Fibroblast of pulmonary artery (primary cell): ENCODE data around the gene KLC4.

ENCODE experiments used
- DNase-seq: peaks from one replicate; pipeline ENCODE4 v3.0.0-alpha.2; 2010; ENCODE audit warnings: low read depth
- H3K4me3 ChIP-seq: replicated peaks from 2 replicates; pipeline ENCODE4 v1.5.1; 2011; ENCODE audit warnings: low read depth, mild to moderate bottlenecking, control low read depth, low read length, moderate library complexity
- TF ChIP-seq, protein P1 (sequence below): IDR thresholded peaks from 2 replicates; pipeline ENCODE4 v1.5.1; 2011; ENCODE audit warnings: mild to moderate bottlenecking, control low read depth, low read length, inconsistent platforms; ENCODE audit errors: missing control alignments

KLC4 gene

DNA sequence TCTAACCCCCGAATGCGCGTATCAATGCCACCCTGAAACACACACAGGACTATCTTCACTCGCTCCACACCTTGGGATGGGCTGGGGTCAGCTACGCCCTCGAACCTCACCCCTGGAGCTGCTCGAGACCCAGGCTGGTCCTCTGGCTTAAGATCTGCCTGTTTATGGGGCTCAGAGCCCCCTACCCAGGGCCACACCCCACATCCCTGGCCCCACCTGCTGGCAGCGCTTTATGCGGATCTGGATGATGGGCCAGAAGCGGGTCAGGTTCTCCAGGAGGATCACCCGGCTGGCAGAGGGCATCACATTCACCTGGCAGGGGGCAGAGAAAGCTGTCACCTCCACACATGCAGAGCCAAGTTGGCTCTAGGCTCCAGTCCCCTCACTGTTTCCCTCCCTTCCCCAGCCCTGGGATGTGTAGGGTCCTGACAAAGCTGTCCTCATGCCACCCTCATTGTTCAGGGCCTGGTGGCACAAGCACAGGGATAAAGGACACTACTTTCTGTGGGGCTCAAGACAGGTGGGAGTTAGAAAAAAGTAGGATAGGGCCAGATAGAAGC is 14.0 kb upstream of the KLC4 start:
- no peak for DNase-seq
- no peak overlapping the region for H3K4me3 ChIP-seq
- TF ChIP-seq, protein P1, sequence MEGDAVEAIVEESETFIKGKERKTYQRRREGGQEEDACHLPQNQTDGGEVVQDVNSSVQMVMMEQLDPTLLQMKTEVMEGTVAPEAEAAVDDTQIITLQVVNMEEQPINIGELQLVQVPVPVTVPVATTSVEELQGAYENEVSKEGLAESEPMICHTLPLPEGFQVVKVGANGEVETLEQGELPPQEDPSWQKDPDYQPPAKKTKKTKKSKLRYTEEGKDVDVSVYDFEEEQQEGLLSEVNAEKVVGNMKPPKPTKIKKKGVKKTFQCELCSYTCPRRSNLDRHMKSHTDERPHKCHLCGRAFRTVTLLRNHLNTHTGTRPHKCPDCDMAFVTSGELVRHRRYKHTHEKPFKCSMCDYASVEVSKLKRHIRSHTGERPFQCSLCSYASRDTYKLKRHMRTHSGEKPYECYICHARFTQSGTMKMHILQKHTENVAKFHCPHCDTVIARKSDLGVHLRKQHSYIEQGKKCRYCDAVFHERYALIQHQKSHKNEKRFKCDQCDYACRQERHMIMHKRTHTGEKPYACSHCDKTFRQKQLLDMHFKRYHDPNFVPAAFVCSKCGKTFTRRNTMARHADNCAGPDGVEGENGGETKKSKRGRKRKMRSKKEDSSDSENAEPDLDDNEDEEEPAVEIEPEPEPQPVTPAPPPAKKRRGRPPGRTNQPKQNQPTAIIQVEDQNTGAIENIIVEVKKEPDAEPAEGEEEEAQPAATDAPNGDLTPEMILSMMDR = no peak

DNA sequence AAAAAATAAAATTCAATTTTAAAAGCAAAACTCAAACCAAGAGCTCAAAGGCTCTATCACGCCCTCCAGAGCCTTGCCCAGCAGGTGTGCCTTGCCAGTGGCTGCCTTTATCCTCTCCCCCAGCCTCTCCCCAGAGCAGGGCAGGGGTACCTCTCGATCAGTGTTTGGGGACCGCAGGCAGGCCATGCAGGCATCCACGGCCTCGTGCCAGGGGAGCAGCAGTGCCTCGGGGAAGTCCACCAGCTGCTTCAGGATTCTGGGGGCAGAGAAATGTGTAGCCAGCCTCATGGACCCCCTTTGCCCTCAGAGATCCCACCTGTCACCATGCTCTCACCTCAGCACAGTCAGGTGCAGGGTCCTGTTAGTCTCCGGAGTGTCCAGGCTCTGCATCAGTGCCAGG is 11.4 kb upstream of the KLC4 start:
- TF ChIP-seq, protein P1 = no peak
- DNase-seq = no peak
- H3K4me3 ChIP-seq = no peak overlapping the region

DNA sequence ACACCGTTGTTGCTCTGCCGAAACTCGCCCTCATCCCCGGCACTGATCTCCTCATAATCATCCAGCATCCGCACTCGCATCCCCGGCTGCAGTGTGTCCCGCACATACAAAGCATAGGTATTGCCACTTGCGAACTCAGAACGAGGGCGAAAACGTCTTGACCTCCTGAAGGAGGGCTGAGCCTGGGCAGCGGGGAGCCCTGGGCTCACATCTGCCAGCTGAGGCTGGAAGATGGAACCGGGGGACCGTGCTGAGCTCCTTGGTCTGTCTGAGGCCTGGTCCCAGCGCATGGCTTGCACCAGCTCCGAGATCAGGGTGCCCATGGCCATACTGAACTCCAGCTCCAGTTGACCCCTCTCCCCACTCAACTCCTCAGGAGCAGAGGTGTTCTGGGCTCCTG is 8.4 kb upstream of the KLC4 start:
- no peak for DNase-seq
- TF ChIP-seq, protein P1 = no peak
- no peak overlapping the region for H3K4me3 ChIP-seq

DNA sequence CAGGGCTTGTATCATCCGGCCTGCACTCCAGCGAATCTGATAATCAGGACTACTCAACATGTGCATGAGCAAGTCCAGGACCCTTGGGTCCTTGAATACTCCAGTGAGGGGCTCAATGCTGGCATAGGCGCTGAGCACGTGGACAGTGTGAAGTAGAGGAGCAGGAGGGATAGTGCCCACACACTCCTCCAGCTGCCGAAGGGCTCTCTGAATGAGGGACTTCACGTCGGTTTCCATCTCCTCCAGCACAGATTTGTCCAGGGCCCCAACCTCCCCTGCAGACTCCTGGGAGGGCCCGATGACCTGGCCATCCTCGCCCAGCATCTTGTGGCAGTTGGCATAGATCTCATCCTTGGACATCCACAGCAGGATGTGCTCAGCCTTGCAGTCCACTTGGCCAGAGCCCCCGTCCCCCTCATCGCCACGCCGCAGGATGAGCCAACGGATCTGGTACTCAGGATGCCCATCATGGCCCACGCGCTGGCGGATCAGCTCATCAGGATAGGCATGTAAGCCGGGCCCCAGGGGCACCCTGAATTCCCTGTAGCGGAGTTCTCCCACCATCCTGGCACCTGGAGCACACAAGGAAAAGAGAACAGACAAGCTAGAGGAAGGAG is 7.1 kb upstream of the KLC4 start:
- H3K4me3 ChIP-seq = peak overlapping the region; percentile 82
- DNase-seq = no peak
- TF ChIP-seq, protein P1 = no peak

DNA sequence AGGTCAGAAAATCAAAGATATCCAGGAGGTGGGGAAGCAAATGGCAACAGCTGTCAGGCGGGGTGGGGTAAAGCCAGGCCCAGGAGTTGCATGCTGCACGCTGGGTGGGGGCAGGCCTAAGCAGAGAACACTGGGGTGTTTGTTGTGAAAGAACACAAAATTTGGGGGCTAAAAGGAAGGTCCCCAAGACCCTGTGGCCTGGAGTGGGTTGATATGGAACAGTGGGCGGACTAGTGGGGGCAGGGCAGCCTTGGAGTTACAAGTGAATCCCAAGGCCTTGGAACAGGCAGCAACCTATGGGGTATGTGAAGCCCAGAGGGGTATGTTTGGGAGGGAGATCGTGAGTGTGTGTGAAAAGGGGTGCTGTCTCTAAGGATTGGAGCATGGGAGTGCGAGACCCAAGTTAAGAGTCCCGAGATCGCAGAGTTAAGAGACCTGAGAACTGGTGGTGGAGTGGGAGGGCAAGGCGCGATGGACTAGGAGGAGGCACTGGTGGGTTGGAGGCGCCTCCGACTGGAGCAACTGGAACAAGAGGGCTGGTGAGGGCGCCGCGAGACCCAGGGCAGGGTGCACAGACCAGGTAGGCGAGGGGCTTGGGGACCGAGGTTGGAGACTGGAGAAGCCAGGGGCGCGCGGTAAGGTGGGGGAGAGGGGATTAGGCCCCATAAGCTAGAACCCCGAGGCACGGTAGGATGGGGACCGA is 6.4 kb upstream of the KLC4 start:
- H3K4me3 ChIP-seq = peak overlapping the region; percentile 82
- peak; percentile 30 for DNase-seq
- TF ChIP-seq, protein P1 = no peak

DNA sequence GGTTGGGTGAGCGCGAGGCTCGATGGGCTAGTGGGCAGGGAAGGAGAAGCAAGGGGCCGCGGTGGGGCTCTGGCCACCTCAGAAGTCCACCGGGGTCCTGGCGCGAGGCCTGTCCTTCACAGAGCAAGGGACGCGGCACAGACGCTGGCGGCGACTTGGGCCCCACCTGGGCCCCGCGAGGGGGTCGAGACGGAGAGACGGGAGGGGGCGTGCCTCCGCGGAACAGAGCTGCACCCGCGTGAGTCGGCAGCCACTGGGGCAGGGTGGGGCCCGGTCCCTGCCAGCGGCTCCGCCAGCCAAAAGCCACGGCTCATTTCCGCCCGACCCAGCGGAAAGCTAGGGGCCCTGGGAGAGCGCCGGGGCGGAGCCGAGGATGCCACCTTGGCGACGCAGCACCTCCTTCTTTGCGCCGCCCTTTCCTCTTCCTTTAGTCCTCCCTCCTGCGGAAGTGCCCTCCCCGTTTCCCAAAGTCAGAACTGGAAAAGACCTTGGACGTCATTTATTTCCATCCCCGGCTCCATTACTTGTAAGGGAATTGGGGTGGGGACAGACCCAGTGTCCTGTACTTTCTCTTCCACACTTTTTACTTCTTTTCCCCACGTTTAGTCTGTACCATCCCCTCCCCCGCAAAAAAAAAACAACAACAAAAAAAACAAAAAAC is 5.8 kb upstream of the KLC4 start, which contains the start of gene CUL7:
Gene CUL7 (minus strand): TSS at position 307 of the 661 bp plus-strand sequence. CDS start 1,063 bp downstream, outside the sequence.
- TF ChIP-seq, protein P1 = no peak
- peak; percentile 96 for DNase-seq

More for the DNA sequence above, 5.8 kb upstream of the KLC4 start, which contains the start of gene CUL7:
- peak within 1 kb of the TSS; percentile 82 for H3K4me3 ChIP-seq
